B cell (primary cell): ENCODE data around the gene TDRD9.

Experiments used
- EZH2 ChIP-seq: IDR thresholded peaks from 2 replicates; pipeline ENCODE4 v1.6.1; 2012; ENCODE audit warnings: borderline replicate concordance, low read depth, mild to moderate bottlenecking, moderate library complexity, low read length; ENCODE audit not compliant: insufficient read depth, poor library complexity, severe bottlenecking
- TF ChIP-seq, protein P1 (sequence below): fragments of 200-600 bp; IDR thresholded peaks from one replicate; pipeline ENCODE4 v1.8.0; 2022; ENCODE audit warnings: antibody characterized with exemption, mild to moderate bottlenecking

DNA sequence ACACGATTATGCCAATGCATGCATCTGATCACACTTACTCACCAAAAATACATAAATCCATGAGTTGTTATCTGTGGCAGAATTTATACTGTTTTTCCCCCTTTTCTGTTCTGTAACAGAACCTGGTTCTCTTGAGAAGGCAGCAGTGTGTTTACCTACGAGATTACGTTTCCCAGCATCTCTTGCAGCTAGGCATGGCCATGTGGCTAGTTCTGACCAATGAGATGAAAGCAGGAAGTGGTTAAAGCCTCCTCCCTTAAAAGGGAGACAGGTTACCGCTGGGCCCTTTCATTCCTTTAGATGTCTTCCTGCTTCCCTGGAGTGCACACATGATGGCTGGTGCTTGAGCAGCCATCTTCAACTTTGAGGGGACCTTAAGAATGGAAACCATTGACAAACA is 145.5 kb downstream of the TDRD9 start:
- TF ChIP-seq, protein P1, sequence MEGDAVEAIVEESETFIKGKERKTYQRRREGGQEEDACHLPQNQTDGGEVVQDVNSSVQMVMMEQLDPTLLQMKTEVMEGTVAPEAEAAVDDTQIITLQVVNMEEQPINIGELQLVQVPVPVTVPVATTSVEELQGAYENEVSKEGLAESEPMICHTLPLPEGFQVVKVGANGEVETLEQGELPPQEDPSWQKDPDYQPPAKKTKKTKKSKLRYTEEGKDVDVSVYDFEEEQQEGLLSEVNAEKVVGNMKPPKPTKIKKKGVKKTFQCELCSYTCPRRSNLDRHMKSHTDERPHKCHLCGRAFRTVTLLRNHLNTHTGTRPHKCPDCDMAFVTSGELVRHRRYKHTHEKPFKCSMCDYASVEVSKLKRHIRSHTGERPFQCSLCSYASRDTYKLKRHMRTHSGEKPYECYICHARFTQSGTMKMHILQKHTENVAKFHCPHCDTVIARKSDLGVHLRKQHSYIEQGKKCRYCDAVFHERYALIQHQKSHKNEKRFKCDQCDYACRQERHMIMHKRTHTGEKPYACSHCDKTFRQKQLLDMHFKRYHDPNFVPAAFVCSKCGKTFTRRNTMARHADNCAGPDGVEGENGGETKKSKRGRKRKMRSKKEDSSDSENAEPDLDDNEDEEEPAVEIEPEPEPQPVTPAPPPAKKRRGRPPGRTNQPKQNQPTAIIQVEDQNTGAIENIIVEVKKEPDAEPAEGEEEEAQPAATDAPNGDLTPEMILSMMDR, result no peak
- no peak for TF ChIP-seq EZH2
